NCI-H82 treated with DMSO at 0.1 percent for 48 hours (cell line): Measurements from ENCODE around the gene SENP3.

Experiments used
- DNase-seq: peaks from one replicate; lab custom pipeline; 2025; ENCODE audit not compliant: unreplicated experiment; lab: John Stamatoyannopoulos, UW

Gene SENP3

GRCh38 chr17:7561589-7562207 is at the start of gene SENP3:
TSS of gene SENP3 (plus strand) at chr17:7561919. CDS start at chr17:7563077, 1,158 bp downstream.
- DNase-seq: peak; percentile 66

GRCh38 chr17:7512105-7512504 is 49.6 kb upstream of the SENP3 start:
- no peak for DNase-seq

- DNase-seq: no peak
Measured at GRCh38 chr17:7512824-7513540, 48.7 kb upstream of the SENP3 start.

- DNase-seq: no peak
Measured at GRCh38 chr17:7513850-7514419, 47.8 kb upstream of the SENP3 start.

GRCh38 chr17:7515911-7516610 is 45.7 kb upstream of the SENP3 start:
- DNase-seq: no peak

- DNase-seq: peak; percentile 48
Measured at GRCh38 chr17:7523033-7523432, 38.7 kb upstream of the SENP3 start.

- no peak for DNase-seq
Measured at GRCh38 chr17:7528842-7529241, 32.9 kb upstream of the SENP3 start.

- DNase-seq: no peak
Measured at GRCh38 chr17:7530023-7530900, 31.5 kb upstream of the SENP3 start.

- no peak for DNase-seq
Measured at GRCh38 chr17:7538050-7538449, 23.7 kb upstream of the SENP3 start.

- DNase-seq: no peak
Measured at GRCh38 chr17:7538891-7539545, 22.7 kb upstream of the SENP3 start.

- DNase-seq: no peak
Measured at GRCh38 chr17:7541074-7541621, 20.6 kb upstream of the SENP3 start.

GRCh38 chr17:7544911-7545310 is 16.8 kb upstream of the SENP3 start:
- DNase-seq: no peak

GRCh38 chr17:7548585-7549400 is 12.9 kb upstream of the SENP3 start, which contains the start of gene TNFSF12:
TSS of gene TNFSF12 (plus strand) at chr17:7549058. CDS start at chr17:7549154, 96 bp downstream.
- no peak for DNase-seq

GRCh38 chr17:7549401-7550055 is 12.2 kb upstream of the SENP3 start:
- DNase-seq: no peak

GRCh38 chr17:7550344-7550743 is 11.4 kb upstream of the SENP3 start:
- DNase-seq: no peak

GRCh38 chr17:7551396-7551795 is 10.3 kb upstream of the SENP3 start:
- no peak for DNase-seq

- DNase-seq: no peak
Measured at GRCh38 chr17:7552621-7553051, 9.1 kb upstream of the SENP3 start.

GRCh38 chr17:7553356-7553755 is 8.4 kb upstream of the SENP3 start:
- no peak for DNase-seq
